Mesendoderm (in vitro differentiated cells): ENCODE data around the gene MGRN1.

Source experiments
- DNase-seq: peaks from one replicate; pipeline ENCODE4 v3.0.0; 2013
- H2AK5ac ChIP-seq: 2 replicates; pipeline ENCODE4 v1.6.1; 2013; ENCODE audit warnings: low read length, inconsistent platforms
- H2BK120ac ChIP-seq: 2 replicates; pipeline ENCODE4 v1.6.1; 2013; ENCODE audit warnings: low read depth, mild to moderate bottlenecking, low read length, moderate library complexity, mixed read lengths
- H2BK15ac ChIP-seq: replicated peaks from 2 replicates; pipeline ENCODE4 v1.6.1; 2013; ENCODE audit warnings: low read depth, mild to moderate bottlenecking, moderate library complexity
- H2BK5ac ChIP-seq: 2 replicates; pipeline ENCODE4 v1.6.1; 2013; ENCODE audit warnings: low read length, inconsistent platforms
- H3K18ac ChIP-seq: 2 replicates; pipeline ENCODE4 v1.6.1; 2013; ENCODE audit warnings: mild to moderate bottlenecking, low read length, mixed read lengths
- H3K23ac ChIP-seq: one replicate; pipeline ENCODE4 v1.6.1; 2013; ENCODE audit warnings: low read length
- H3K27ac ChIP-seq: 2 replicates; pipeline ENCODE4 v1.5.1; 2013; ENCODE audit warnings: low read depth, mild to moderate bottlenecking, inconsistent platforms, low read length, moderate library complexity
- H3K27me3 ChIP-seq: 2 replicates; pipeline ENCODE4 v1.6.1; 2013; ENCODE audit warnings: low read length, control low read depth, mild to moderate bottlenecking, inconsistent platforms; ENCODE audit not compliant: insufficient read depth, poor library complexity
- H3K36me3 ChIP-seq: 2 replicates; pipeline ENCODE4 v1.6.1; 2013; ENCODE audit warnings: low read length, inconsistent platforms; ENCODE audit not compliant: control insufficient read depth, insufficient read depth
- H3K4ac ChIP-seq: one replicate; pipeline ENCODE4 v1.6.1; 2013; ENCODE audit warnings: low read depth, mild to moderate bottlenecking, low read length, moderate library complexity
- H3K4me1 ChIP-seq: 2 replicates; pipeline ENCODE4 v1.6.1; 2013; ENCODE audit warnings: low read depth, low read length, inconsistent platforms; ENCODE audit not compliant: control insufficient read depth
- H3K4me2 ChIP-seq: 2 replicates; pipeline ENCODE4 v1.6.1; 2013; ENCODE audit warnings: low read length
- H3K4me3 ChIP-seq: 2 replicates; pipeline ENCODE4 v1.5.1; 2013; ENCODE audit warnings: mild to moderate bottlenecking, low read length
- H3K56ac ChIP-seq: one replicate; pipeline ENCODE4 v1.6.1; 2013; ENCODE audit warnings: low read length
- H3K79me1 ChIP-seq: 2 replicates; pipeline ENCODE4 v1.6.1; 2013; ENCODE audit warnings: low read length, inconsistent platforms
- H3K79me2 ChIP-seq: 2 replicates; pipeline ENCODE4 v1.6.1; 2013; ENCODE audit warnings: mild to moderate bottlenecking, low read length; ENCODE audit not compliant: control insufficient read depth, insufficient read depth
- H3K9ac ChIP-seq: 2 replicates; pipeline ENCODE4 v1.6.1; 2013; ENCODE audit warnings: low read length, inconsistent platforms
- H4K5ac ChIP-seq: one replicate; pipeline ENCODE4 v1.6.1; 2013; ENCODE audit warnings: low read length
- H4K8ac ChIP-seq: one replicate; pipeline ENCODE4 v1.6.1; 2013; ENCODE audit warnings: low read depth, mild to moderate bottlenecking, control low read depth, low read length, moderate library complexity
- WGBS: extraction: QIAGEN DNeasy Blood & Tissue Kit; methylation state at CpG from one replicate; pipeline ENCODE4 v1.1.7; 2013; ENCODE audit warnings: low lambda C conversion rate, missing lambda C conversion rate; ENCODE audit not compliant: insufficient coverage; ENCODE audit errors: extremely low coverage; 5-methylcytosine and 5-hydroxymethylcytosine counted together

The MGRN1 gene

DNA sequence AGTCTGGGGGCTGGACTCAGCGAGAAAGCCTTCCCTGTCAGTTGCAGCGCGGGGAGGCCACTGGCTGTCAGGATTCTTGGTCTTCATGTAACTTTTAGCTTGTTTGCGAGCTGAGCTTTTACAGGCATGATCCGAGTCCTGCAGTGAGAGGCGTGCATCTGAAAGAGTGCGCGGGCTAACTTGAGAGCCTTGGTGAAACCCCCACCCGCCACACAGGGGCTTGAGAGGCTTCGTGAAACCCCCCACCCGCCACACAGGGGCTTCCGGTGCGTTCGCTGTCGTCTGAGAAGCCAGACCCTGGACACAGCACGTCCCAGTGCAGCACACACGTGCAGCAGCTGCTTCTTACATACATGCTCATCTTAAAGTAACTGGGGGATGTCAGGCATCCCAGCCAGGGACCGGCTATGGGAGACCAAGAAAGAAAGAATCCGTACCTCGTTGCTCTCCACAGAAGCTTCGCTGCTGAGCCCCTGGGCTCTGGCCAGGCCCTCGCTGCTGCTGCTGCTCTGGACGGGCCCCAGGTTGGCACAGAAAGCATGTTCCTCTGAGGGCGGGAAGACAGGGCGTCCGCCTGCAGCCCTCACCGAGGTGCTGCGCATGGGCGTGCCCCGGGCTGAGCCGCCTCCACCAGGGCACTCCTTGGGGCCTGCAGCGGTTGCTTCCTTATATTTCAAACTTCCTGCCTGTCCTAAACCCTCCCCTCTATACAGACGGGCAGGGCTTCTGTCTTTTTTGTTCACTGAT lies 76.5 kb downstream of the MGRN1 start:
- no peak overlapping the region for H3K23ac ChIP-seq
- H3K4me3 ChIP-seq: no peak overlapping the region
- H3K4ac ChIP-seq: no peak overlapping the region
- peaks cover 6% of the 10 kb centered on the region for H3K36me3 ChIP-seq
- H3K27me3 ChIP-seq: no peaks in the 10 kb centered on the region
- H3K27ac ChIP-seq: no peak overlapping the region
- no CpG with 5 or more reads among the region's 33 CpGs for WGBS
- no peak overlapping the region for H3K18ac ChIP-seq
- H4K8ac ChIP-seq: no peak overlapping the region
- no peak overlapping the region for H4K5ac ChIP-seq
- H2BK15ac ChIP-seq: no peak overlapping the region
- H3K56ac ChIP-seq: no peak overlapping the region
- DNase-seq: no peak
- no peak overlapping the region for H3K4me2 ChIP-seq
- H3K9ac ChIP-seq: no peak overlapping the region
- H3K4me1 ChIP-seq: no peaks in the 10 kb centered on the region
- no peak overlapping the region for H2BK120ac ChIP-seq
- no peak overlapping the region for H2BK5ac ChIP-seq
- no peak overlapping the region for H2AK5ac ChIP-seq
- H3K79me2 ChIP-seq: no peaks in the 10 kb centered on the region
- no peaks in the 10 kb centered on the region for H3K79me1 ChIP-seq

DNA sequence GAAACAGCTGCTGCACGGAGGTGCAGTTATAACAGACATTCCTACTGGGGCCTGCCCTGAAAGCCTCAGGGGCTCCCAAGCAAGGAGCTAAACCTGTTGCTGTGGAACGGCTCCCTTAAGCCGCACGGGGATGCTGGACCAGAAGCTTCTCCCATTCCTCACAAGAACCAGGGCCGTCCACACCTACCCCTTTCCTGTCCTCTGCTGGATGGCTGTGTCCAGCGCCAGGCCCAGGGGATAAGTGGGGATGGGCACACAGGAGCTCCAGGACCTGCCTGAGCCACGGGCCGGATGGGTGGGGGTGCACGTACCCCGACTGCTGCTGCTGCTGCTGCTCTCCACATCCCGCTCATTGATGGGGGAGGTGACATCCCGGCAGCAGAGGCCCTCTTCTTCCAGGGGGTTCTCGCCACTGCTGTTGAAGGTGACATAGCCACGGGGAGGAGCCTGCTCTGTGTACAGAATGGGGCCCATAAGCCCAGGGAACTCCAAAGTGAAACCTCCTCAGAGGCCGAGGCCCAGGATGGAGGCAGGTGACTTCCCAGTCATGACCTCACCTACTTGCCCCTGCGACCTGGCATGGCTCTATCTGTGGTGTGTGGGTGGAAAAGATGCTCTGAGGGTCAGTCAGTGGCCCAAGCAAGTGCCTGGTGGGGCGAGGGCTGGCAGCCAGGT lies 77.3 kb downstream of the MGRN1 start:
- Histone ChIP-seq H3K4me2 (no peak overlapping the region), H2BK5ac (no peak overlapping the region), H3K4me1 (no peaks in the 10 kb centered on the region), H2BK120ac (no peak overlapping the region), H3K9ac (no peak overlapping the region), H2BK15ac (no peak overlapping the region), H3K27me3 (no peaks in the 10 kb centered on the region), H3K79me1 (no peaks in the 10 kb centered on the region), H3K56ac (no peak overlapping the region), H4K5ac (no peak overlapping the region), H3K36me3 (peaks cover 6% of the 10 kb centered on the region), H3K4ac (no peak overlapping the region), H3K4me3 (no peak overlapping the region), H4K8ac (no peak overlapping the region), H3K79me2 (no peaks in the 10 kb centered on the region), H3K18ac (no peak overlapping the region), H3K27ac (no peak overlapping the region), H3K23ac (no peak overlapping the region), H2AK5ac (no peak overlapping the region)
- no peak for DNase-seq
- no CpG with 5 or more reads among the region's 17 CpGs for WGBS

DNA sequence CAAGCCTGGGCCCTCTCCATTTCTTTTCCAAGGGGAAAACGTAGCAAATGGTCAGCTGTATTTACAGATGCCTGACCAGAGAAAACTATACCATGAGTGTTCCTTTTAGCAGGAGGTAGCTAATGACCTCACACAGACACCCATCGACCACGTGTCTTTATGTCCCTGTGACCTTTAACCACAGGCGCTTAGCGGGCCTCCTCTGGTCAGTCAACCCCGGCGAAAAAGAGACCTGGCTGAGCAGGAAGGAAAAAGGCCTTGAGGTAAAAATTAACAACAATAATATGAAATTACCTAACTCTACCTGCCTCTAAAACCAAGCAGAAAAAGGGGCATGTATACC lies 77.8 kb downstream of the MGRN1 start:
- no peak overlapping the region for H3K27ac ChIP-seq
- no peak overlapping the region for H2AK5ac ChIP-seq
- H3K4ac ChIP-seq: no peak overlapping the region
- peaks cover 6% of the 10 kb centered on the region for H3K36me3 ChIP-seq
- H3K27me3 ChIP-seq: no peaks in the 10 kb centered on the region
- H2BK5ac ChIP-seq: no peak overlapping the region
- no peak overlapping the region for H2BK15ac ChIP-seq
- H4K8ac ChIP-seq: no peak overlapping the region
- no peak overlapping the region for H3K4me3 ChIP-seq
- no peaks in the 10 kb centered on the region for H3K4me1 ChIP-seq
- DNase-seq: no peak
- H3K18ac ChIP-seq: no peak overlapping the region
- H2BK120ac ChIP-seq: no peak overlapping the region
- no CpG with 5 or more reads among the region's 7 CpGs for WGBS
- no peak overlapping the region for H4K5ac ChIP-seq
- H3K56ac ChIP-seq: no peak overlapping the region
- no peak overlapping the region for H3K9ac ChIP-seq
- H3K4me2 ChIP-seq: no peak overlapping the region
- no peak overlapping the region for H3K23ac ChIP-seq
- no peaks in the 10 kb centered on the region for H3K79me1 ChIP-seq
- H3K79me2 ChIP-seq: no peaks in the 10 kb centered on the region

DNA sequence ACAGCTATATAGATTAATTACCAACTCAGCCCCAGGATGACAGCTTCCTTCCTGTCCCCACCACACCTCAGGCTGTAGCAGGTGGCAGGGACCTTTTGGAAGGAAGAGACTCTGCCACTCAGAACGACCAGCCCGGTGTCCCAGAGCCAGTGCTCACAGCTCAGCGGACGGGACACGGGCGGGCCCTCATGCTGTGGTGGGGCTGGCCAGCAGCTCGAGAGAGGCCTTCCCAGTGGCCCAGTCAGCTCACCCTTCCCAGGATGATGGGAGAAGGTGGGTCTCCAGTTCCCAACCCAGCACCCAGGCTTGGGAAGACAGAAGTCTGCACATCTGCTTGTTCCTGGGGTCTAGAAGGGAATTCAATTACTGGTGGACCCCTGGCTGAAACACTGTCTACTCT lies 79.3 kb downstream of the MGRN1 start:
- H3K18ac ChIP-seq: no peak overlapping the region
- peaks cover 6% of the 10 kb centered on the region for H3K36me3 ChIP-seq
- H4K5ac ChIP-seq: no peak overlapping the region
- no peak overlapping the region for H2BK120ac ChIP-seq
- H3K56ac ChIP-seq: no peak overlapping the region
- H3K4ac ChIP-seq: no peak overlapping the region
- H3K27ac ChIP-seq: no peak overlapping the region
- no peaks in the 10 kb centered on the region for H3K27me3 ChIP-seq
- no peak overlapping the region for H3K9ac ChIP-seq
- no peaks in the 10 kb centered on the region for H3K79me1 ChIP-seq
- no peaks in the 10 kb centered on the region for H3K4me1 ChIP-seq
- no peak for DNase-seq
- H3K4me2 ChIP-seq: no peak overlapping the region
- H3K79me2 ChIP-seq: no peaks in the 10 kb centered on the region
- no CpG with 5 or more reads among the region's 7 CpGs for WGBS
- no peak overlapping the region for H3K4me3 ChIP-seq
- no peak overlapping the region for H2BK15ac ChIP-seq
- H2BK5ac ChIP-seq: no peak overlapping the region
- H2AK5ac ChIP-seq: no peak overlapping the region
- H3K23ac ChIP-seq: no peak overlapping the region
- H4K8ac ChIP-seq: no peak overlapping the region

DNA sequence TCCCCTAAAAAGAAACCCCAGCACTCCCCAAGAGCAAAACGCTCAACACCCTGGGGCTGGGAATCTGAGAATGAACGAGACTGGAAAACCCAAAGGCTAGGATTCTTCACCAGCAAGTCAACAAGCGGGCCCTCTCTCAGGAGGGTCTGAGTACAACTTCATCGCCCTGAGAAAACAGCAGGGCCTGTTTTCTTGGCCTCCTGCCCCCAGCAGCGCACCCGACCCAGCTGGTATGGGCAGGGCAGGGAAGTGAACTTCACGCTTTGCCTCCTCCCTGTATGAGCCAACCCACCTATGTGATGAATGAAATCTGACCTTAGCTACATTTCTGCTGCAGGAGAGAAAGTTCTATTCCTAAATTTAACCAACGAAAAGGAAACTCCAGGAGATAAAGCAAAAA lies 79.9 kb downstream of the MGRN1 start:
- no peak overlapping the region for H4K5ac ChIP-seq
- H3K4me1 ChIP-seq: no peaks in the 10 kb centered on the region
- no peak overlapping the region for H3K9ac ChIP-seq
- H3K27me3 ChIP-seq: no peaks in the 10 kb centered on the region
- H2BK5ac ChIP-seq: no peak overlapping the region
- H3K4ac ChIP-seq: no peak overlapping the region
- H3K4me3 ChIP-seq: no peak overlapping the region
- no peak overlapping the region for H3K23ac ChIP-seq
- H2AK5ac ChIP-seq: no peak overlapping the region
- H2BK120ac ChIP-seq: no peak overlapping the region
- no peak overlapping the region for H2BK15ac ChIP-seq
- no peaks in the 10 kb centered on the region for H3K79me1 ChIP-seq
- H3K27ac ChIP-seq: no peak overlapping the region
- H4K8ac ChIP-seq: no peak overlapping the region
- no peak overlapping the region for H3K4me2 ChIP-seq
- WGBS: no CpG with 5 or more reads among the region's 8 CpGs
- H3K18ac ChIP-seq: no peak overlapping the region
- peaks cover 6% of the 10 kb centered on the region for H3K36me3 ChIP-seq
- DNase-seq: no peak
- H3K56ac ChIP-seq: no peak overlapping the region
- no peaks in the 10 kb centered on the region for H3K79me2 ChIP-seq

DNA sequence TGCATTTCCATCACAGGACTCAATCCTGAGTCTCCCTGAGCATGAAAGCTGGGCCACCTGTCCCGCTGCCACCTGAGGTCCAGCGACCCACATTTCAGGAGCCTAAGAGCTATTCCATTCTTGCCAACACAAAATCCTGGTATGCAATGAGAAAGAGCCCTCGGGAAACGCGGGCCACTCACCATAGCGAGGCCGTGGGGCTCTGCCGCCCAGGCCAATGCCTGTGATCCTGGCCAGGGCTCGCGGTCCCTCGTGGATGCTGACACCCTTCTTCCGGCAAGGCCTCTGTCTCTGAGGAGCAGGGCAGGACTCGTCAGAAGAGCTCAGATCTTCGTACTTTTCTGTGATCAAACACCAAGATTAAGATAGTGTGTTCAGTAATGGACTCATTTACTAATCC lies 80.3 kb downstream of the MGRN1 start:
- no peak overlapping the region for H2BK120ac ChIP-seq
- H3K27me3 ChIP-seq: no peaks in the 10 kb centered on the region
- no peak overlapping the region for H4K5ac ChIP-seq
- H3K4me1 ChIP-seq: no peaks in the 10 kb centered on the region
- no peak overlapping the region for H4K8ac ChIP-seq
- WGBS: no CpG with 5 or more reads among the region's 14 CpGs
- no peak overlapping the region for H3K4ac ChIP-seq
- H2AK5ac ChIP-seq: no peak overlapping the region
- no peaks in the 10 kb centered on the region for H3K79me2 ChIP-seq
- no peak overlapping the region for H3K18ac ChIP-seq
- H3K79me1 ChIP-seq: no peaks in the 10 kb centered on the region
- peaks cover 6% of the 10 kb centered on the region for H3K36me3 ChIP-seq
- no peak overlapping the region for H3K23ac ChIP-seq
- H3K9ac ChIP-seq: no peak overlapping the region
- H3K27ac ChIP-seq: no peak overlapping the region
- no peak overlapping the region for H3K4me2 ChIP-seq
- H3K56ac ChIP-seq: no peak overlapping the region
- H3K4me3 ChIP-seq: no peak overlapping the region
- H2BK15ac ChIP-seq: no peak overlapping the region
- DNase-seq: no peak
- H2BK5ac ChIP-seq: no peak overlapping the region
